Testis (tissue), 2 donors: ENCODE results near the gene LILRA5.

Experiments used
- CTCF ChIP-seq, 3 experiments: fragments of 450-650 bp in 2 of 3; fragments of 200-600 bp in 1 of 3; sonication (generic) in 1 of 3; IDR thresholded peaks; one replicate each; pipeline ENCODE4 v1.5.1; 2016 to 2019; ENCODE audit warnings: antibody characterized with exemption in 3 of 3, mild to moderate bottlenecking in 2 of 3, moderate library complexity in 1 of 3
- POLR2A ChIP-seq: fragments of 450-650 bp; IDR thresholded peaks from one replicate; pipeline ENCODE4 v1.6.1; 2017; ENCODE audit warnings: antibody characterized with exemption, mild to moderate bottlenecking, moderate library complexity

- TF ChIP-seq CTCF (IDR thresholded peaks at IDR 0.05) (no peak), POLR2A (no peak)
Observed at GRCh38 chr19:54357381-54357780, 44.4 kb upstream of the LILRA5 start.
